Measurements from ENCODE around the gene CNGB1. TPM values are rescaled to one million over a fixed set of nuclear protein-coding genes. Genes with fewer than 3 reads are reported as not detected.
A peak's percentile ranks its signal among the peaks of the same experiment; 100 is the strongest.

Gene CNGB1
- total and polyA plus RNA-seq, 2 of the 13 experiments (the other 11 are each of a cell fraction or from before 2014, with no cell fraction given): 0.02 to 0.15 TPM

DNA sequence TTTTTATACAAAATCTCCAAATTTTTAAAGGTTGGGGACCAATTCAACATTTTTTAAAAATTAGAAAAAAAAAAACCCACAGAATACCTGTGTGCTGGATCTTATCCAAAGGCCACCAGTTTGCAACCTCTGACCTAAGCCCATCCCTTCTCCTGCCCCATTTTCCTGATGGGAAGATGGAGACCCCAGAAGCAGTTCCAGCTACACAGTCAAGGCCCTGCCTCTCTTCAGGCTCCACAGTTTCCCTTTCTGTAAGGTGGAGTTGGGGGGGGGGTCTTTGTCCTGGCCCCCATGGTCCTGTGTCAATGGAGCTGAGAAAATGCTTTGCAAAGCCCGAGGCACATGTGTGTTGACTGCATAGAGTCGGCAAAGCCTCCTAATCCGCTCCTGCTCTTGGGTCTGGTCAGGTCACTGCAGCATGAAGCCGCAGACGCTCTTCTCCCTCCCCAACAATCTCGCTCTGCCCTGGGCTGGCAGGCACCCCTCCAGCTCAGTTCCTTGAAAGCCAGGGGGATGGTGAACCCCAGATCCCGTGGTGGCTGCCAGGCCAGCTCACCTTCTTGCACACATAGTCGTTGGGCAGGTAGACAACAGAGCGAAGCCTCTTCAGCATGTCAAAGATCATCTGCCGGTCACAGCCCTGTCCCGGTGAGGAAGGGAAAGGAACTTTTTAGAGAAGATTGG is 70.0 kb downstream of the CNGB1 start (continued):
- TF ChIP-seq CREB1 (IDR thresholded peaks at IDR 0.05): no peak
- TF ChIP-seq CREB1 (CRISPR knock-in tag; IDR thresholded peaks at IDR 0.05): no peak
- TF ChIP-seq NR2F1 (CRISPR knock-in tag; IDR thresholded peaks at IDR 0.05): no peak
- no peak for TF ChIP-seq ZNF605 (CRISPR knock-in tag; IDR thresholded peaks at IDR 0.05)
- TF ChIP-seq IKZF1 (IDR thresholded peaks at IDR 0.05): no peak
- TF ChIP-seq RXRB (CRISPR knock-in tag; IDR thresholded peaks at IDR 0.05; ENCODE audit: borderline replicate concordance): 0 out of 2 replicates have a peak, but pooled peaks have one; percentile 5
- TF ChIP-seq ATAD3A (CRISPR knock-in tag; IDR thresholded peaks at IDR 0.05): no peak
- no peak for TF ChIP-seq PAWR (CRISPR knock-in tag; IDR thresholded peaks at IDR 0.05; ENCODE audit: borderline replicate concordance)
- no peak for TF ChIP-seq PAF1 (CRISPR knock-in tag; IDR thresholded peaks at IDR 0.05)
- no peak for TF ChIP-seq ZNF275 (CRISPR knock-in tag; IDR thresholded peaks at IDR 0.05; ENCODE audit: borderline replicate concordance)
- no peak for TF ChIP-seq KDM4B (CRISPR knock-in tag; IDR thresholded peaks at IDR 0.05)
- no peak for TF ChIP-seq KDM6A (CRISPR knock-in tag; IDR thresholded peaks at IDR 0.05; ENCODE audit: low read depth)
- TF ChIP-seq MAFK (conservative IDR thresholded peaks at IDR 0.05 in 1 of 2, IDR thresholded peaks at IDR 0.05 in 1 of 2; ENCODE audit: low read length in 2 of 2): no peak
- TF ChIP-seq ZNF446 (CRISPR knock-in tag; IDR thresholded peaks at IDR 0.05): no peak
- TF ChIP-seq ZNF232 (CRISPR knock-in tag; IDR thresholded peaks at IDR 0.05; ENCODE audit: borderline replicate concordance): 0 out of 2 replicates have a peak, but pooled peaks have one; percentile 17
- no peak for TF ChIP-seq ZNF652 (CRISPR knock-in tag; IDR thresholded peaks at IDR 0.05; ENCODE audit: borderline replicate concordance, low read depth)
- no peak for TF ChIP-seq ZSCAN31 (CRISPR knock-in tag; IDR thresholded peaks at IDR 0.05; ENCODE audit: low read depth)
- 0 out of 2 replicates have a peak, but pooled peaks have one; percentile 45 for TF ChIP-seq IRF9 (CRISPR knock-in tag; IDR thresholded peaks at IDR 0.05; ENCODE audit: borderline replicate concordance)
- 0 out of 2 replicates have a peak, but pooled peaks have one; percentile 39 for TF ChIP-seq WIZ (CRISPR knock-in tag; IDR thresholded peaks at IDR 0.05)
- TF ChIP-seq KAT8 (CRISPR knock-in tag; IDR thresholded peaks at IDR 0.05): no peak
- no peak for TF ChIP-seq ZNF256 (CRISPR knock-in tag; conservative IDR thresholded peaks at IDR 0.05)
- no peak for TF ChIP-seq CHD2 (IDR thresholded peaks at IDR 0.05; ENCODE audit: low read depth, low read length)
- no peak for TF ChIP-seq U2AF1 (optimal IDR thresholded peaks at IDR 0.05; ENCODE audit: low read depth, low read length)
- TF ChIP-seq HDAC1 (CRISPR knock-in tag; IDR thresholded peaks at IDR 0.05): no peak
- TF ChIP-seq PHF8 (CRISPR knock-in tag; IDR thresholded peaks at IDR 0.05): no peak
- no peak for TF ChIP-seq ZNF276 (CRISPR knock-in tag; IDR thresholded peaks at IDR 0.05; ENCODE audit: low read depth)
- no peak for TF ChIP-seq CSRNP2 (CRISPR knock-in tag; conservative IDR thresholded peaks at IDR 0.05; ENCODE audit: low read depth)

Data from HepG2 (cell line).